Heart left ventricle (tissue), 13 donors: ENCODE results near the gene NKX2-4.
"Not testable (repeated sequence)": the region's sequence is repeated elsewhere in the genome, so short reads cannot be mapped to it uniquely, and the experiment has no call there.

Experiments used
- POLR2A ChIP-seq, 2 donors: fragments of 450-650 bp; IDR thresholded peaks; one replicate each; pipeline ENCODE4 v1.6.1; 2017; ENCODE audit warnings: antibody characterized with exemption in 2 of 2, mild to moderate bottlenecking in 2 of 2, moderate library complexity in 2 of 2
- TF ChIP-seq, protein P1 (sequence below), 12 donors: fragments of 200-600 bp; sonication (generic) in 4 of 12; IDR thresholded peaks; one replicate each; pipeline versions ENCODE4 v1.5.0 to v1.8.0; 2018 to 2022; ENCODE audit warnings: antibody characterized with exemption in 12 of 12, mild to moderate bottlenecking in 5 of 12
- donor health status: ischemic (EF 13 %, LVEDD 7.1; RV severe dilation, severe dysfunction).
- donor health status: DM: no; HTN: yes; CAD: no.
- donor health status: DM: no; HTN: no; CAD: no.
- donor health status: ischemic (EF 25% LVEDD 6.9; RV normal size, moderate dysfunction).
- donor health status: ischemic (EF 25% LVEDD 5.7; RV mildly dilated, moderate dysfunction).
- donor health status: ischemic (EF 35%, LVEDD 5.7; RV mildly dilated, moderate dysfunction).
- donor health status: nonischemic (EF 11% LVEDD 7.7; RV severe dilation, severe dysfunction).
- donor health status: DM: yes; HTN: yes; CAD: no.
- donor health status: PGD.
- donor health status: ischemic (EF 29% LVEDD 5.4; RV normal size, mild dysfunction).
- donor health status: nonischemic (EF 23%, LVEDD 6.1; RV moderate dilation, normal function).

DNA sequence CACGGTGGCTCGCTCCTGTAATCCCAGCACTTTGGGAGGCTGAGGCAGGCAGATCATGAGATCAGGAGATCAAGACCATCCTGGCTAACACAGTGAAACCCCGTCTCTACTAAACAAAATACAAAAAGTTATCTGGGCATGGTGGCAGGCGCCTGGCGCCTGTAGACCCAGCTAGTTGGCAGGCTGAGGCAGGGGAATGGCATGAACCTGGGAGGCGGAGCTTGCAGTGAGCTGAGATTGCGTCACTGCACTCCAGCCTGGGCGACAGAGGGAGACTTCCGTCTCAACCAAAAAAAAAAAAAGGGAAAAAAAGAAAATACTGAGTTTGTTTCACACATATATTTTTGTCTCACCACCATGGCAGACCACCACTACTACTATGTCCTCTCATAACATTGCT lies 31.1 kb downstream of the NKX2-4 start:
- TF ChIP-seq, protein P1, sequence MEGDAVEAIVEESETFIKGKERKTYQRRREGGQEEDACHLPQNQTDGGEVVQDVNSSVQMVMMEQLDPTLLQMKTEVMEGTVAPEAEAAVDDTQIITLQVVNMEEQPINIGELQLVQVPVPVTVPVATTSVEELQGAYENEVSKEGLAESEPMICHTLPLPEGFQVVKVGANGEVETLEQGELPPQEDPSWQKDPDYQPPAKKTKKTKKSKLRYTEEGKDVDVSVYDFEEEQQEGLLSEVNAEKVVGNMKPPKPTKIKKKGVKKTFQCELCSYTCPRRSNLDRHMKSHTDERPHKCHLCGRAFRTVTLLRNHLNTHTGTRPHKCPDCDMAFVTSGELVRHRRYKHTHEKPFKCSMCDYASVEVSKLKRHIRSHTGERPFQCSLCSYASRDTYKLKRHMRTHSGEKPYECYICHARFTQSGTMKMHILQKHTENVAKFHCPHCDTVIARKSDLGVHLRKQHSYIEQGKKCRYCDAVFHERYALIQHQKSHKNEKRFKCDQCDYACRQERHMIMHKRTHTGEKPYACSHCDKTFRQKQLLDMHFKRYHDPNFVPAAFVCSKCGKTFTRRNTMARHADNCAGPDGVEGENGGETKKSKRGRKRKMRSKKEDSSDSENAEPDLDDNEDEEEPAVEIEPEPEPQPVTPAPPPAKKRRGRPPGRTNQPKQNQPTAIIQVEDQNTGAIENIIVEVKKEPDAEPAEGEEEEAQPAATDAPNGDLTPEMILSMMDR (IDR thresholded peaks at IDR 0.05): not testable (repeated sequence)
- TF ChIP-seq POLR2A (IDR thresholded peaks at IDR 0.05): not testable (repeated sequence)
